AG04449 (cell line): ENCODE data around the gene LIN7C.
"Not testable (repeated sequence)": the region's sequence is repeated elsewhere in the genome, so short reads cannot be mapped to it uniquely, and the experiment has no call there.

Source experiments
- CTCF ChIA-PET: fragments of 350-600 bp; formaldehyde crosslinking; extraction: SDS; loops from one replicate; lab custom pipeline; 2021; ENCODE audit warnings: antibody characterized with exemption; lab: Yijun Ruan, JAX
- POLR2A ChIA-PET: fragments of 400-600, 350-600 bp; formaldehyde crosslinking; extraction: SDS; loops from one replicate; lab custom pipeline; 2020; ENCODE audit warnings: antibody characterized with exemption, inconsistent platforms; lab: Yijun Ruan, JAX
- DNase-seq: peaks from one replicate; pipeline ENCODE4 v3.0.0-alpha.2; 2010; ENCODE audit warnings: low read depth, low spot score
- H3K4me3 ChIP-seq: 2 replicates; pipeline ENCODE4 v1.5.1; 2011; ENCODE audit warnings: low read depth, mild to moderate bottlenecking, control low read depth, low read length
- CTCF ChIP-seq: IDR thresholded peaks from one replicate; pipeline ENCODE4 v1.5.1; 2011; ENCODE audit warnings: mild to moderate bottlenecking, moderate library complexity, low read length, control low read depth, inconsistent platforms; ENCODE audit not compliant: insufficient read depth; ENCODE audit errors: missing control alignments

LIN7C gene

GRCh38 chr11:27526535-27526934, 20.0 kb upstream of the LIN7C start:
- CTCF ChIA-PET = interaction anchor here (1.0 kb wide), 1 partner anchor 15 kb away, joined by 3 read pairs; no protein-coding TSS in a partner anchor
- POLR2A ChIA-PET = no interaction called here
- TF ChIP-seq CTCF = no peak
- no peak overlapping the region for H3K4me3 ChIP-seq
- DNase-seq = no peak

GRCh38 chr11:27525824-27526516, 19.4 kb upstream of the LIN7C start:
- no peak for DNase-seq
- no peak for TF ChIP-seq CTCF
- H3K4me3 ChIP-seq = no peak overlapping the region
- POLR2A ChIA-PET = no interaction called here
- CTCF ChIA-PET = interaction anchor here (0.9 kb wide), 1 partner anchor 15 kb away, joined by 3 read pairs; no protein-coding TSS in a partner anchor

GRCh38 chr11:27524155-27524554, 17.6 kb upstream of the LIN7C start:
- DNase-seq = peak; percentile 38
- no peak overlapping the region for H3K4me3 ChIP-seq
- CTCF ChIA-PET = interaction anchor here (1.2 to 1.3 kb wide), 2 partner anchors 11 to 14 kb away, joined by 3 to 6 read pairs; no protein-coding TSS in a partner anchor
- POLR2A ChIA-PET = no interaction called here
- no peak for TF ChIP-seq CTCF

GRCh38 chr11:27520226-27520625, 13.7 kb upstream of the LIN7C start:
- CTCF ChIA-PET = no interaction called here
- no peak for TF ChIP-seq CTCF
- DNase-seq = no peak
- POLR2A ChIA-PET = no interaction called here
- no peak overlapping the region for H3K4me3 ChIP-seq

GRCh38 chr11:27518518-27518917, 11.9 kb upstream of the LIN7C start:
- CTCF ChIA-PET = interaction anchor here (1.6 kb wide), 1 partner anchor 9 kb away, joined by 8 read pairs; no protein-coding TSS in a partner anchor
- DNase-seq = no peak
- POLR2A ChIA-PET = no interaction called here
- no peak overlapping the region for H3K4me3 ChIP-seq
- no peak for TF ChIP-seq CTCF

- H3K4me3 ChIP-seq, DNase-seq, POLR2A ChIA-PET: not testable (repeated sequence)
- CTCF ChIA-PET = interaction anchor here (1.6 kb wide), 1 partner anchor 10 kb away, joined by 8 read pairs; no protein-coding TSS in a partner anchor
Measured at GRCh38 chr11:27517490-27517889, 10.9 kb upstream of the LIN7C start.
